Right lobe of liver (tissue), 4 donors: Measurements from ENCODE around the gene ART5.

Experiments used
- CTCF ChIP-seq, 4 donors: fragments of 200-600 bp in 3 of 4; fragments of 450-650 bp in 1 of 4; IDR thresholded peaks; one replicate each; pipeline versions ENCODE4 v1.5.1 to v1.8.0; 2016 to 2022; ENCODE audit warnings: antibody characterized with exemption in 4 of 4, mild to moderate bottlenecking in 2 of 4
- POLR2A ChIP-seq: fragments of 450-650 bp; IDR thresholded peaks from one replicate; pipeline ENCODE4 v1.6.1; 2017; ENCODE audit warnings: antibody characterized with exemption, mild to moderate bottlenecking
- donor health status: DM: no; HTN: no; CAD: no.
- donor health status: DM: no; HTN: no; CAD: no.
- donor health status: DM: no; HTN: yes; CAD: no.

- no peak for TF ChIP-seq CTCF (IDR thresholded peaks at IDR 0.05)
- no peak for TF ChIP-seq POLR2A
Measured at GRCh38 chr11:3655547-3655946, 13.8 kb upstream of the ART5 start.
